Neutrophil (primary cell): ENCODE data around the gene DHRS13.
"Not testable (repeated sequence)": the region's sequence is repeated elsewhere in the genome, so short reads cannot be mapped to it uniquely, and the experiment has no call there.

Experiments used
- H3K27ac ChIP-seq: fragments of 200-600 bp; sonication (generic); 2 replicates; pipeline ENCODE4 v1.5.1; 2016; ENCODE audit warnings: mild to moderate bottlenecking, moderate library complexity
- H3K27me3 ChIP-seq: fragments of 200-600 bp; sonication (generic); 2 replicates; pipeline ENCODE4 v1.6.0; 2016; ENCODE audit warnings: mild to moderate bottlenecking
- H3K36me3 ChIP-seq: fragments of 200-600 bp; sonication (generic); 2 replicates; pipeline ENCODE4 v1.5.1; 2017
- H3K4me1 ChIP-seq, 2 experiments: fragments of 200-600 bp in 1 of 2; sonication (generic) in 1 of 2; 1 replicate in 1 of 2; 2 replicates in 1 of 2; pipeline versions ENCODE4 v1.5.1 to v1.6.1; 2013 to 2016; ENCODE audit warnings: low read depth in 1 of 2, low read length in 1 of 2, mild to moderate bottlenecking in 1 of 2, moderate library complexity in 1 of 2; ENCODE audit not compliant: control insufficient read depth in 1 of 2, insufficient read depth in 1 of 2
- H3K4me3 ChIP-seq, 2 experiments: fragments of 200-600 bp in 1 of 2; sonication (generic) in 1 of 2; 1 replicate in 1 of 2; 2 replicates in 1 of 2; pipeline ENCODE4 v1.5.1; 2013 to 2016; ENCODE audit warnings: low read depth in 1 of 2, low read length in 1 of 2, mild to moderate bottlenecking in 1 of 2, moderate library complexity in 1 of 2
- H3K9me3 ChIP-seq: fragments of 200-600 bp; sonication (generic); 2 replicates; pipeline ENCODE4 v1.5.1; 2016
- TF ChIP-seq, protein P1 (sequence below): fragments of 200-600 bp; sonication (generic); IDR thresholded peaks from 2 replicates; pipeline ENCODE4 v1.5.1; 2016; ENCODE audit warnings: antibody characterized with exemption

The DHRS13 gene

DNA sequence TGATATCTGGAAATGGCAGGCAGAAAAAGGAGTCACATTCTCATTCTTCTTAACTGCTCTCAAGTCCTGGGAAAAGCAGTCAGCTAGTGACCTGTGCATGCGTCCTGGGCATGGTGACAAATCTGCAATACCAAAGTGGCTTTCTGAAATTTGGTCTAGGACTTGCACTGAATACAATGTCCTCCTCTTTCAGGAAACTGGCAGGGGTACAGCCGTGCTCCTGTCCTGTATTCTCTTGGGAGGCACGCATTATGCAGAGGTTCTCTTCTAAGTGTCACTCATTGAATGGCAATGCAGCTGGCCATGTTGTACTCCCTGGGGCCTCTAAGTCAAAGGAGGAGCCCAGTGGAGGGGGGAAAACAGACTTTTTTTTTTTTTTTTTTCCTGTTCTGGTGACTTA, 37.8 kb upstream of the DHRS13 start:
- H3K27me3 ChIP-seq = no peaks in the 10 kb centered on the region
- H3K4me3 ChIP-seq = peak overlapping the region; percentile 26 to 43
- peaks cover 14% of the 10 kb centered on the region for H3K36me3 ChIP-seq
- peak overlapping the region; percentile 88 for H3K27ac ChIP-seq
- TF ChIP-seq, protein P1, sequence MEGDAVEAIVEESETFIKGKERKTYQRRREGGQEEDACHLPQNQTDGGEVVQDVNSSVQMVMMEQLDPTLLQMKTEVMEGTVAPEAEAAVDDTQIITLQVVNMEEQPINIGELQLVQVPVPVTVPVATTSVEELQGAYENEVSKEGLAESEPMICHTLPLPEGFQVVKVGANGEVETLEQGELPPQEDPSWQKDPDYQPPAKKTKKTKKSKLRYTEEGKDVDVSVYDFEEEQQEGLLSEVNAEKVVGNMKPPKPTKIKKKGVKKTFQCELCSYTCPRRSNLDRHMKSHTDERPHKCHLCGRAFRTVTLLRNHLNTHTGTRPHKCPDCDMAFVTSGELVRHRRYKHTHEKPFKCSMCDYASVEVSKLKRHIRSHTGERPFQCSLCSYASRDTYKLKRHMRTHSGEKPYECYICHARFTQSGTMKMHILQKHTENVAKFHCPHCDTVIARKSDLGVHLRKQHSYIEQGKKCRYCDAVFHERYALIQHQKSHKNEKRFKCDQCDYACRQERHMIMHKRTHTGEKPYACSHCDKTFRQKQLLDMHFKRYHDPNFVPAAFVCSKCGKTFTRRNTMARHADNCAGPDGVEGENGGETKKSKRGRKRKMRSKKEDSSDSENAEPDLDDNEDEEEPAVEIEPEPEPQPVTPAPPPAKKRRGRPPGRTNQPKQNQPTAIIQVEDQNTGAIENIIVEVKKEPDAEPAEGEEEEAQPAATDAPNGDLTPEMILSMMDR = no peak
- peaks cover 70 to 88% of the 10 kb centered on the region in 2 experiments for H3K4me1 ChIP-seq
- H3K9me3 ChIP-seq = no peaks in the 10 kb centered on the region

DNA sequence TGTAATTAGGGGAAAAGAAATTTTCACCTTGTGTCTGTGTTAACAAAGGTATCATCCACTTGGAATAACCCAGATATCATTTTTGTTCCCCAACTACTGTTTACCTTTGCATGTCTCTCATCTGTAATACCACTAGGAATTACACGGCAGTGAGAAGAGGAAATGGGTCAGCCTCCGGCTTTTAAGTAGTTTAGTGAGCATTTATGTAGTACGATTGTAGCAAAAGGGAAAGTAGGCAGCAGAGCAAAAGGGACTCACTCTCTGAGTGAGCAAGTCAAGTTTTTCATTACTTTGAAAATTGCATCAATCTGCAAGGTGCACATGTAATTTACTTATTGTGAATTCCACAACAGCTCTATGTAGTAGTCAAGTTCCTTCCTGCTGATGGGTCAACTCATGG, 37.3 kb upstream of the DHRS13 start:
- TF ChIP-seq, protein P1 = no peak
- Histone ChIP-seq H3K36me3 (peaks cover 14% of the 10 kb centered on the region), H3K4me3 (peak overlapping the region; percentile 26 to 43), H3K27me3 (no peaks in the 10 kb centered on the region), H3K27ac (peak overlapping the region; percentile 88), H3K9me3 (no peaks in the 10 kb centered on the region), H3K4me1 (peaks cover 75 to 88% of the 10 kb centered on the region in 2 experiments)

DNA sequence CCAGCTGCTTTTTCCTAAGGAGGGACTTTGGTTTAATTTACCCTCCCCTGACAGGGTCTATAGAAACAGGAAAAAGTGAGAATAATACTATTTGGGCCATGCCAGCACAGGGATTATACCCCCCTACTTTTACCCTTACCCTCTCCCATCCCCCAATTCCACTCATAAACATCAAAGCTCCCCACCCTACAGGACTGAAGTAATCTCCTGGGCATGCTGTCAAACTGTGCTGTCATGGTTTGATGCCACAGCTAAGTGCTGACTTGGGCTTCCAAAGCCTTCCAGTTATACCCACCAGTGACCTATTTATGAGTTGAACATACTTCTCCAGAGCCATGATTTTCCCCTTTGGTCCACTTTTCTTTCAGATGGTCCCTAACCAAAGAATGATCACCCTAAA, 35.7 kb upstream of the DHRS13 start:
- TF ChIP-seq, protein P1 = no peak
- Histone ChIP-seq H3K36me3 (peaks cover 10% of the 10 kb centered on the region), H3K27ac (peak overlapping the region; percentile 88), H3K4me1 (peaks cover 82 to 94% of the 10 kb centered on the region in 2 experiments), H3K9me3 (no peaks in the 10 kb centered on the region), H3K4me3 (peak overlapping the region; percentile 3 to 36), H3K27me3 (no peaks in the 10 kb centered on the region)

DNA sequence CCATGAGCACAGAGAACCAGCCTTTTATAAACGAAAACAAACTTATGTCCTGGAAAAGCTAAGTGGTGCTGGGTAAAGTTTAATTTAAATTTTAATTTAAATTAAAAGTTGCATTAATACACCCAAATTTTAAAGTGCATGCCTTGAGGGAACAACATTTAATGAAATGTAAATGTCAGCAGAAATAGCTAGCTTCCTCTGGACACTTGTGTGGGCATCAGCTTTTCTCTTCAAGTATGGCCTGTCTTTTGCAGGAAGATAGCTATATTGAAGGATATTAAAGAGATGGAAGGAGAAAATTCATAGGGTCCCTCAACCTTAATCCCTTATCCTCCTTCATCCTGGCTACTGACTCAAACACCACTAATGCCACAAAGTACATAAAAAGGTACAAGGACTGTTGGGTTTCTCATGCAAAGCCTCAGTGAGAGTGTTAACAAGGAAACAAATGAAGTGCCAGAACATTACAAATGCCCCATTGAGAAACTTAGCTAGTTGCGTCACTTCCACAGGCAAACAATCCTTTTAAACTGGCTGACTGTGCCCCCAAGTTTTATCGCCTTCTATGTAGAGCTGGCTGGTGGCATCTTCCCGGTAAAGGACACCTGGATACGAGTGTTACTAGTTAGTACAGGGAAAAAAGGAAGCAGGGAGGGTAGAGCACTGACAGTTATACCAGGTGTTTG, 34.3 kb upstream of the DHRS13 start:
- Histone ChIP-seq H3K27me3 (no peaks in the 10 kb centered on the region), H3K9me3 (no peaks in the 10 kb centered on the region), H3K4me1 (peaks cover 81 to 84% of the 10 kb centered on the region in 2 experiments), H3K27ac (peak overlapping the region; percentile 88), H3K4me3 (peak overlapping the region; percentile 36 to 54), H3K36me3 (peaks cover 9% of the 10 kb centered on the region)
- TF ChIP-seq, protein P1 = no peak

DNA sequence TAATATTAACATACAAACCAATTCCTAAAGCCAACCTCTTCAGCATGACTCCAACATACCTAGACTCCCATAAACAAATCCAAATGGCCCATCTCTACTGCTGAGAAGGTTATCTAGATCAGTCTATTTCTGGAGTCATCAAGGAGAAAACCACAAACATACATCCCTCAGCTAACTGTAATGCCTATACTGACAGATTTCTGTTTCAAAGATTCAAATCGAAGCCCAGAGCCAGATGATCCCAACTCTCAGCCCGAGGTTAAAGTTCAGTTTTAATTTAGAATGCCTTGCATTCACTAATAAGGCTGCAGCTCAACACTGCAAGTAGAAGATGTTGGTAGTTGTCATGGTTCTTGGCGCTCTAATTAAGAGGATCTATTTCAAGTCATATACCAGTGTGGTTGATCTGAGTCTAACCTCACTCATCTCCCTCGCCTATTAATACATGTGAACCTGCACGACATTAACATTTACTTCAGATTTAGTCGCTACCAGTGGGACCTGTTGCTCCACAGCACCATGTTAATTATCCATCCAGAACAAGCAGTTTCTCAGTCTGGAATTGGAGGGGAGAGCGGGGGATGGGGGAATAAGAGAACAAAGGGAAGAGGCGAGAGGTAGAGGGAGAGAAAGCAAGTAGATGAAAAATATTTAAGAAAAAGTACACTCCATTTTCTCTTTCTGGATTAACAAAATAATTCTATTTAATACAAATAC, 33.0 kb upstream of the DHRS13 start:
- Histone ChIP-seq H3K9me3 (no peaks in the 10 kb centered on the region), H3K4me3 (peak overlapping the region in 1 of 2 experiments; percentile 36), H3K27ac (peak overlapping the region; percentile 88), H3K27me3 (no peaks in the 10 kb centered on the region), H3K4me1 (peaks cover 68 to 71% of the 10 kb centered on the region in 2 experiments), H3K36me3 (peaks cover 9% of the 10 kb centered on the region)
- TF ChIP-seq, protein P1 = no peak

DNA sequence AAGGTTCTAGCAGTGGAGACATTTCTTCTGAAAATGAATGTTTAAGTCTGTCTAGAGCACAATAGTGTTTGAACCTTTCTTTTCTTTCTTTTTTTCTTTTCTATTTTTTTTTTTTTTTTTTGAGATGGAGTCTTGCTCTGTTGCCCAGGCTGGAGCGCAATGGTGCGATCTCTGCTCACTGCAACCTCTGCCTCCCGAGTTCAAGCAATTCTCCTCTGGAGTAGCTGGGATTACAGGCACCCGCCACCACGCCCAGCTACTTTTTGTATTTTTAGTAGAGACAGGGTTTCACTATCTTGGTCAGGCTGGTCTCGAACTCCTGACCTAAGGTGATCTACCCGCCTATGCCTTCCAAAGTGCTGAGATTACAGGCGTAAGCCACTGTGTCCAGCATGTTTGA, 31.6 kb upstream of the DHRS13 start:
- peaks cover 61 to 71% of the 10 kb centered on the region in 2 experiments for H3K4me1 ChIP-seq
- H3K36me3 ChIP-seq, H3K9me3 ChIP-seq, H3K4me3 ChIP-seq, H3K27me3 ChIP-seq: not testable (repeated sequence)
- H3K27ac ChIP-seq = peak overlapping the region; percentile 88
